NCI-H2107 treated with DMSO at 0.1 percent for 48 hours (cell line): ENCODE results near the gene KNSTRN.

ENCODE experiments used
- DNase-seq: peaks from one replicate; lab custom pipeline; 2025; ENCODE audit not compliant: unreplicated experiment; lab: John Stamatoyannopoulos, UW

Gene KNSTRN, protein sequence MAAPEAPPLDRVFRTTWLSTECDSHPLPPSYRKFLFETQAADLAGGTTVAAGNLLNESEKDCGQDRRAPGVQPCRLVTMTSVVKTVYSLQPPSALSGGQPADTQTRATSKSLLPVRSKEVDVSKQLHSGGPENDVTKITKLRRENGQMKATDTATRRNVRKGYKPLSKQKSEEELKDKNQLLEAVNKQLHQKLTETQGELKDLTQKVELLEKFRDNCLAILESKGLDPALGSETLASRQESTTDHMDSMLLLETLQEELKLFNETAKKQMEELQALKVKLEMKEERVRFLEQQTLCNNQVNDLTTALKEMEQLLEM

DNA sequence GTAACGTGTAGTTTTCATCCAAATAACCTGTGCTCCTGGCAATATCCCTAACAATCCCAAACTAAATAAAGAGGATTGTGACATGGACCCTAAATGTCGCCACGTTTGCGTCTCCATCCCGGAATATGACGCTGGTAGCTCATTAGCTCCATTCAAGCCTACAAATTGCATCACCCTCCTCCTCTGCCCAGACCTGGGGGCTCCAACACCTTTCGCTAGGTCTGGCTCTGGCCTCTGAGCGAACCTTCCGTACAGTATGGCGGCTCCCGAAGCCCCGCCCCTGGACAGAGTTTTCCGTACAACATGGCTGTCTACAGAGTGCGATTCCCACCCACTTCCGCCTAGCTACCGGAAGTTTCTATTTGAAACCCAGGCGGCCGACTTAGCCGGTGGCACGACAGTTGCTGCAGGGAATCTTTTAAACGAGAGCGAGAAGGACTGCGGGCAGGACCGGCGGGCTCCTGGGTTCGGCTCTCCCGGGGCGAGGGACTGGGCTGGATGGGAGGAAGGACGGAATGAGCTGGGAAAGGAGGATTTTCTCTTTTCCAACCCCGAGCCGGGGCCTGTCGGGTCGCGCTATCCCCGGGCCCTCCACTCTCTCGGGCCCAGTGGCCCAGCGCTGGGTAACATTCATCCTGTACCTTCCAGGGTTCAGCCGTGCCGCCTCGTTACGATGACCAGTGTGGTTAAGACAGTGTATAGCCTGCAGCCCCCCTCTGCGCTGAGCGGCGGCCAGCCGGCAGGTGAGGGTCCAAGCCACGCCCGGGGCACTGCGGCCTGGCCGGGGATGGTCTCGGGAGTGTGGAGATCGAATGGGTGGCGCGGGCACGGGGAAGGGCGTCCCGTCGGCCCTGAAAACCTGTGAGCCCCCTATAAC lies at the start of gene KNSTRN:
Gene KNSTRN, plus strand, starts transcription at position 142 of the 877 bp plus-strand sequence. Its CDS starts 115 bp downstream, at position 257.
- peak; percentile 77 for DNase-seq

DNA sequence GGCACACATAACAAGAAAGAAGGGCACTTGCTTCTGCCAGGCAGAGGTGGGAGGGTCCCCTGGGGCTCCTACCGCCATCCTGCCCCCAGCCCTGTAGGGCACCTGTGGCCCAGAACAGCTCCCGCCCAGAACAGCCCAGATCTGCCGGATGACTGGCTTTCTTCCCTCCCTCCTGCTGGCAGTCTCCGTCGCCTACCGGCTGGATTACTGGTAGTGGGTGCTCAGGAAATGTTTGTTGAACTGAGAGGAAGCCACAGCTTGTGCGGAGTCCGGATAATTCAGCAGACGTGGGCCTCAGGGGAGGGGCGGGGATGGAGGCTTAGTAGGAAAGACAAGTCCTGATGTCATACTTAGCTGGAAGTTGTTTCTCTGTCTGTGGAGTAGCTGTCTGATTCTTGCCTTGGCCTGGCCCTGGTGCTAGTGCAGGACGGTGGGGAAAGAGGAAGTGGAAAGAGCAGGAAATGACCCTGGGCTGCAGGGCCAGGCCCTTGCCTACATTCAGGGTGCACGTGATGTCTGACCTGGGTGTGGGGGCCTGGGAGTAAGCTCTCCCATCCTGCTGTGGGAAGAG lies 48.5 kb upstream of the KNSTRN start:
- DNase-seq = peak; percentile 24

DNA sequence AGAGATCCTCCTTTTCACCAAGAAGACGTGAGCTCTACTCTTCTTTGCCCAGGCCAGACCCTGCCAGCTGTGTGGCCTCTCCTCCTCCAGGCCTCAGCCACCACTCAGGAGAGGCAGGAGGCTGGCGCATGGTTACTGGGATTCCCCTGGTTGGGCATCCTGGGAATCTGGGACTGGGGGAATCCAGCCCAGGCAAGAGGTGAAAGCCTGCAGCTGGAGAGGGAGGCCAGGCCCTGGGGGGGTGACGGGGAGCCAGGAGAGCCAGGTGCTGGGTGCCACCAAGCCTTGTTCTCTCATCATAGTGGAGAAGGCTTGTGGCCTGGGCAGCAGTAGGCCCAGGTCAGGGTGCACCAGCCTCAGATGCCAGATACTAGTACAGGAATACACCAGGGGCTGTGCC lies 48.0 kb upstream of the KNSTRN start:
- DNase-seq = no peak

DNA sequence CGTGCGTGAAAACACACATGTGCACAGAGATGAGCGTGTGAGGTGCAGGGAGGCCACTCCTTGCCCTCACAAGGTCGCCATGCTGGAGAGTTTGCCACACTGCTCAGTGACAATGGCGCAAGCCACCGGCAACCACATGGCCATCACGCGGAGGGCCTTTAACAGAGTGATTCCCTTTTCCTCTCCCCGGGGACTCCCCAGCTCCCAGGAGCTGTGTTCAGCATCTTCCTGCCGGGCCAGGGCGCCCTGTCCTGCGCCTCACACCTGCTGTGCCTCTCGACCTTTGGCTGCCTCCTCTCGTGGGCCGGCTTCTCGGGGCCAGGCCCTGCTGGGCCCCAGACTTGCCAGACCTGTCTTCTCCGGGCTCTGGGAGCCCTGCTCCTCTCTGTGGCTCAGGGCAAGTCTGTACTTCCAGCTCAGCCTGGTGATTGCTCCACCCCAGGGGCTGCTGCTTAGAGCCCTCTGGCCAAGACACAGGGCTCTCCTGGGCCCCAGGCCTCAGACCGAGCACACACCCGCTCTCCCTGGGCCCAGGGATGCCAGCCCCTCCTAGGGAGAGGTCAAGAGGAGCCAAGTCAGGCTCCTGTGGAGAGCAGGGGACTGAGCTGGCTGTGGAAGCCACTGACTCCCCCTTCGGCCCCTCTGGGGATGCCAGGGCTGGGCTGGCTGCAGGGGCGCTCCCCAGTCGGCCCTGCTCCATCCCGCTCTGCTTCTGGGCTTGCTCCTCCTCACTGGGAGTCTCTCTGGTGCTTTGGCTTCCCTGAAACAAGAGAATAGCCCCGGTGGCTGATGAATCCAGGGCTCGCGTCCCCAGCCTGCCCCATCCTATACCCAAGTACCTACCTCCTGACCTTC lies 47.4 kb upstream of the KNSTRN start:
- no peak for DNase-seq

DNA sequence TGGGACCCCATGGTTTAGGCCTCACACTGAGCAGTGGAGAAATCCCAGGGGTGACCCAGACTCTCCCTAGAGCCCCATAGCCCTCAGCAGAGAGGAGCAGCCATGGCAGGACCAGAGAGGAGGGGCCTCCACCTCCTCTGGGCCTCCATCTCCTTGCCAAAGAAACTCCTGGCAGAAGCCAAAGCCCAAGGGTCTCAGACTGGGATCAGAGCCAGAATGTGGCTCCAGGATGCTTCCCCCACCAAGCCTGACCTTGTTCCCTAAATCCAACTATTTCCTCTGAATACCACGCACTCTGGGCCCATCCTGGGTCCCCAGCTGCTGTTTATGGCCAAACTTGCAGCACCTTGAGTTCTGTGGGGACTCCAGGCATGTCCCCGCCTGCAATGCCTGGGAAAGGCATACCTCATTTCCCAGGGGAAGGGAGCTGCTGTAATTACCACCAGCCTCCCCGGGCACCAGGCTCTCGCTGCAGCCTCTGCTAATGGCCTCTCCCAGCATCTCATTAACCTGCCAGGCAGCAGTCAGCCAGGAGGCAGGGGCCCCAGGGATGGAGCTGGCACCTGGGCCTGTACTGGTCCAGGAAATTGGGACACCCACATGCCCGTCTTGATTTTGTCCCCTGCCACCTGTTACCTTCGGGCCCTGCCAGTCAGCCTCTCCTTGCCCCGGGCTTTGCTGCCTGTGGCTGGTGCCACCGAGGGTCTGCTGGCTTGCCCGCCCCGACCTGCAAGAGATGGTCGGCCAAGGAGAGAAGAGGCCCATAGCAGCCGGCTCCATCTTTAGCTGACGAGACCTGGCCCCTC lies 46.4 kb upstream of the KNSTRN start:
- DNase-seq = peak; percentile 54

DNA sequence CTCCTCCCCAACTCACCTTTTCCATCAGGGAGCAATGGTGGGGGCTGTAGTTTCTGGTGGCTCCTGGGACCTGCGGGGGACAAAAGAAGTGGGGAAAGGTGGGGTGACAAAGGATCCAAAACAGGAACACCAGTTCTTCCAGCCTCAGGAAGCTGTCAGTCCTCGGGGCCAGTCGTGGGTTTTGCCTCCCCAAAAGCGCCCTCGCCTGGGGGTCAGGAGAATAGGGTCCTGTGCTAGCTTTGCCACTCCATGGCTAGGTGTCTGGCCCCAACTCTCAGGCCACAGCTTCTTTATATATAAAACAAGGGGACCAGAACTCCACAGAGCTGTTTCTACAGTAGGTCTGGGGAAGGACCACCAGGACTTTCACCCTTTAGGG lies 45.8 kb upstream of the KNSTRN start:
- DNase-seq = no peak

DNA sequence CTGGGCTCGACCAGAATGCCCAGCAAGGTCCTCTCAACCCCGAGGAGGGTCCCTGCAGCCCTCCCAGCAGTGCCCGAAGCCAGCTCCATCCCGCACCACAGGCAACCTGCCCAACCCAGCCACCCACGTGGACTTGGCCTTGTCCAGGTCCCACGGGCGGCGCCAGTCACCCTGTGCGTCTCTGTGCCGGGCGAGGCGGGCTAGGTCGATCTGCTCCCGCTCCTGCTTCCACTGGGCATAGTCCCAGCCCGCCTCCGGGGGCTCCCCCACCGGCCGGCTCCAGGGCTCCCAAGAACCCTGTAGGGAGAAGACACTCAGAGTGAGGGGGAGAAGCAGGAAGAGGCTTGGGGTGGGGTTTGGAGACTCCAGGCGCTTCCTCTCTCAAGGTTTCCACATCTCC lies 44.9 kb upstream of the KNSTRN start:
- DNase-seq = no peak

DNA sequence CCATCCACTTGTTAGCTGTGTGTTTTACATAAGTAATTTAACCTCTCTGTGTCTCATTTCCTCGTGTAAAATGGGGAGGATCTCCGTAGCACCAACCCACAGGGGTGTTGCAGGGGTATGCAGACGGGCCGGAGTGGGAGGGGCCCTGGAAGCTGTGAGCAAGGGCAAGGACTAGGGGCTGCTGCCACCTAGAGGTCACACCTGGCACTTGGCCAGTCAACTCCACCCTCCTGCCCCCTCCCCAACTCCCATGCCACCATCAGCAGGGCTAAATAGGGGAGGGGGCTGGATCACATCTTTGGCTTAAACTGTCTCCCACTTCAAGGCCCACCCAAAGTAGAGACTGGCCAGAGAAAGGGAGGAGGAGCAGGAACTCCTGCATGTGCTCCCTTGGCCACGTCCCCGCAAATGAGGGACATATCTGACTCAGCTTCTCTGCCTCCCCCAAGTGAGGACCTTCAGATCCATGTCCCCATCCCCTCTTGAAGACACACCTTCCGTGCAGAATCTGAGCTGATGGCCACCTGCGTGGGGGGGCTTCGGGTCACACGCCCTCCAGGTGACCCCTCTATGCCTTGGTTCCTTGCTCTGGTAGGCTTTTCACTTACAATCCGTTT lies 44.4 kb upstream of the KNSTRN start:
- DNase-seq = no peak

DNA sequence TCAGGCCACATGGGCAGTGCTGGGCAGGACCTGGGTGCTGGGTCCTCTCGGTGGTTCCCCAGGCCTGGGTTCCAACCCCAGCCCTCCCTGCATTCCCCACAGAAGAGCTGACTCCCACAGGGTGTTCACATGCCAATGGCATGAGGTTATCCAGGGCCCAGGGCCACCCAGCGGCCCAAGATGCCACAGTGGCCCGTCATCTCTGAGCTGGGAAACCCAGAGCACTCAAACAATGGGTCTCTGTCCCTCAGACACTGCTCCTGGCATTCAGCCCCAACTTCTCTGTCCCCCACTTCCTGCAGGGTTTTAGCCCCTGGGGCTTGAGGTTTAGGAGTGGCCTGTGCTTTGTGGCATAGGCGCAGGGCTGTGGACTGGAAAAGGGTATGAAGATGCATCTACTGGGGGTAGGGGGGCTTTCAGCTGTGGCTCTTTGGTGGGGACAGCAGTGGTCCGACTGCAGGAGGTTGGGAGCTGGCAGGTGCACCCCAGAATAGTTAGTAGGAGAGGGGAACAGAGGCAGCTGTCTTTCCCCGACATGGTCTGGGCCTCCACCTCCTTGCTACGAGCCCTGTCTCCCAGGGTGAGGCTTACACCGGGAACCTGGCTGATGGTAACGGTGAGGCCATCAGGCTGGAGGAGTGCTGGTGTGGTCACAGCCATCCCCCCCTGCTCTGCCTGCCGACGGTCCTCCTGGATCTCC lies 43.5 kb upstream of the KNSTRN start:
- no peak for DNase-seq

DNA sequence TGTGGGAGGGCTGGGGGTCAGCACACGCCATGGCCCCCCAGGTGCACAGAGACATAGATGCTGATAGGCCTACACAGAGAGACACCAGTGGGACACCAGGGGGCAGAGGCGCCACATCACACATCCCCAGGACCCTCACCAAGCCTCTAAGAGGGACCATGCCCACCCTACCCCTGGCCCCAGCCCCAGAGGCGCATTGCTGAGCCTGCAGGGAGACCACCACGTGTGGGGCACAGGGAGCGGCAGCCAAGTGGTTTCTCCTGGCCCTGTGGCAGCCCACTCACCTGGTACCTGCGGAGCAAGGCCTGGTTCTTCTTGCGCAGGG lies 42.9 kb upstream of the KNSTRN start:
- DNase-seq = no peak

DNA sequence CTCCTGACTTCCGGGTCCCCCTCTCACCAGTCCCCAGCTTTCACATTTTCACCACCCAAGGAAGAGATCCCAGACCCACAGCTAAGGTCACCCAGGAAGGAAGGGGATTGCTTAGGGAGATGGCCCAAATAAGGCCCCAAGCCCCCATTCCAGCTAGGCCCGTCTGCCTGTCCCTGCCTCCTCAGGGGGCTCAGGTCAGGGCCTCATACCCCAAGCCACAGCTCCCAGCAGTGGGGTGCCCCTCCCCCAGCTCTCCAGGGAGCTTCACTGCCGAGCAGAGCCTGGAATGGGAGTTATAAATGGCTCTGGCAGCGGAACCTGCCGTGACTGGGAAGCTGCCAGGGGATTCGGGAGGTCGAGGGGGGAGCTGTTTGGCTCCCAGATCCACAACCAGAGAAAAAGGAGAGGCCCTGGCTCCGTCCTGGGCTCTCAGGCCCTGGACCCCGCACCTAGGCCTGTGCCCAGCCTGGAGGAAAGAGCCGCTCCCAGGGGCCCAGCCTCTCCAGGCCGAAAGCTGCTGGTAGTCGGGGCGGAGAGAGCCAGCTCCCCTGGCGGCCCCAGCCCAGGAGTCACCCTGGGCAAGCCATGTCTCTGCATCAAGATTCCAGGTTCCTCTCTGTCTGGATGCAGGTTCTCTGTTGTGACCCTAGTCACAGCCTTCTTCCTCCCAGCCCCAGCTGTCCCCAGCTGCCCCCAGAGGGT lies 42.3 kb upstream of the KNSTRN start:
- peak; percentile 25 for DNase-seq

DNA sequence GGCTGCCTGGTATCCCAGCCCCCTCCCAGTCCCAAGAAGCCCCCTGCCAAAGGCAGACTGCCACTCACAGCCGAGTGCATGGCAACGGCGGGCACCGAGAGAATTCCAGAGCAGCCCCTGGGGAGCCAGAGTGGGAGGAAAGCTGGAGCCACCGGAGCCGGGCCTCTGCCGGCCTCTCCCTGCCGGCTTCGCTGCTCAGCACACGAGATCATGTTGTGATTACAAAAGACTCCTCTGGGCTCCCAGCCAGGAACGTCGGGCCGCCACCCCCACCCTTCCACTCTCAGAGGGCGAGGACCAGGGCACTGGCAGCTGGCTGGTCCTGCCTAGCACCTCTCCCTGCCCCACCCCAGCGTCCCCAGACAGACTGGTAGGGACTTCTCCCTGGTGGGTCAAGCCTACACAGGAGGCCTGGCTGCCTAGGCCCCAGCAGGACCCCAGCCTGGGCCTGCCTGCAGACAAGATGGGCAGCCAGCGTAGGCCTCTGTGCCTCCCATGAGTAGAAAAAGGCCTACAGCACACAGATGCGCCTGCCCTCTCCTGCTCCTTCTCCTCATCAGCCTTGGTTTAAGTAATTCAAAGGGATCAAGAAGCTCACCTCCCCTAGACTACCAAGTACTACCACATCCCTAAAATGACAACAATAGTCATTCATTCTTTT lies 41.7 kb upstream of the KNSTRN start, which contains the start of gene CCDC9B:
Gene CCDC9B, minus strand, starts transcription at position 200 of the 661 bp plus-strand sequence. Its CDS starts 120 bp downstream, at position 80.
- peak; percentile 68 for DNase-seq

DNA sequence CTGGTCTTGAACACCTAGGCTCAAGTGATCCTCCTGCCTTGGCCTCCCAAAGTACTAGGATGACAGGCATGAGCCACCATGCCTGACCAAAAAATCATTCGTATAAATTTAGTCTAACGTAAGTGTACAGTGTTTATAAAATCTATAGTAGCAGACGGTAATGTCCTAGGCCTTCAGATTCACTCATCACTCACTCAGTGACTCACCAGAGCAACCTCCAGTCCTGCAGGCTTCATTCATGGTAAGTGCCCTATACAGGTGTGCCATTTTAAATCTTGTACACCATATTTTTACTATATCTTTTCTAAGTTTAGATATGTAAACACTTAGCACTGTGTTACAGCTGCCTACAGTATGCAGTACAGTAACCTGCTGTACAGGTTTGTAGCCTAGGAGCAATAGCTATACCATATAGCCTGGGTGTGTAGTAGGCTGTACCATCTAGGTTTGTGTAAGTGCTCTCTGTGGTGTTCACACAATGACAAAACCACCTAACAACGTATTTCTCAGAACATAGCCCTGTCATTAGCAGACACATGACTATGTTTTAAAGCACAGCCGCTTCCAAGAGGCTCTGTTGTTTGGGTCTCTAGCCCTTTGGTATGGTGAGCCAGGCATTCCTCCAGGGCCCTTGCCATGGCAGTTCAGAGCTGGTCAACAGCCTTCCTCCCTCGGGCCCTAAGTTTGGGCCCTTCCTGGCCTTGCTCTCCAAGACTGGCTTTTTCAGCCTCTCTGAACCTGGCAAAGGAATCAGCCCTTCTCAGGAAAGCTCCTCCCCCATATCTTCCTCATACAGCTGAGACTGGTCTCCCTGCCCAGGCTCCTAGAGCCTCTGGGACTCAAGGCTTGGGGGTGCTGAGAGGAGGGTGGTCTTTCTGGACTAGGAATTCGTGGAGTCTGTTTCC lies 39.9 kb upstream of the KNSTRN start:
- no peak for DNase-seq

DNA sequence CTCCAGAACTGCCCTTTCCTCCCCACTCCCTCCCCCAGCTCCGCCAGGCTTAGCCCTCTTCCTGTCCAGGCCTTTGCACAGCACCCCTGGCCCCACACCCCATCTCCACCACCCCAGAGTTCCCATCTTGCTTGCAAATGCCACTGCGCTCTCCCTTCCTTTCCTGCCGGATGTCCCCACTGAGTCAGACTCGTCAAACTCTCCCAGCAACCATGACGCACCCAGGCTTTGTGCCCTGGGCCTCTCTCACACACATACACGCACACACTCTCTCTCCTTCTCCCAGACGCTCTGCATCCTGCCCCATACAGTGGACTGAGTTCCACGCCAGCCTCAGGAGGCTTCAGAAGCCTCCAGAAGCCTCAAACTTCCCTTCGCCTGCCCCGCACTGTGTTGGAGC lies 39.0 kb upstream of the KNSTRN start:
- DNase-seq = no peak

DNA sequence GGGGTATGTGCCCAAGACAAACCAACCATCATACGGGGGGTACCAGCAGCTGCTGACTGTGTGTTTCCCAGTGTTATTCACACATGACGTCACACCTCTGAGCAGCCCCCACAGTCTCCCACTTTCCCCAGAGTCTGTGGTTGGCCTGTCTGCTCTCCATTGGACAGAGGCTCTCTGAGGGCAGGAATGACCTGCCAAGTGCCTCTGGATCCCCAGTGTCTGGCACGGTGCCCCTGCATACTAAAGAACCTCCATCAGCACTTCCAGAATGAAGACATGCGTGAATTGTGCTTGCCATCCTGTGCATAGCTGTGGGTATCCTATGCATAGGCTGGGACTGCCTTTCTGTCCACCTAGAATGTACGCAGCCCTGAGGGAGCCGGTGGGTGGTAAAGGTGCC lies 38.3 kb upstream of the KNSTRN start:
- no peak for DNase-seq

DNA sequence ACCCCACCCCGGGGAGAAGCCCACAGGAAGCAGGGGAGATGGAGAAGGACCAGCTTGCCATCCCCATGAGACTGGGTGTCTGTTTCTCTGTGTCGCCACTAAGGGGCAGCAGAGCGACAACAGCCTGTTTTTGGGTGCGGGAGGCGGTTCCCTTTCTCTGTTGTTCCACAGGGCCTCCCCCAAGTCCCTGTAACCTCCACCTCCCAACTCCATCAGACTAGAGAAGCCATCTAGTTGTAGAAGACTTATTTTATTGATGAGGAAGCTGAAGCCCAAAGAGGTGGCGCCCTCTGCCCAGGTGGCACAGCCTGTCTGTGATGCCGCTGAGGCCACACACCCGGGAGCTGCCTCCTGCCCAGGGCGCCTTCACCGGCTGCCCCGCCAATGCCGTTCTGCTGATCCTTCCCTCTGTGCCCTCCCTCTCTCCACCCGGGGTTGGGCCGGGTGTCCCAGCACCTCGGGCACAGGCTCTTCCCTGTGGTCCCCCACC lies 37.8 kb upstream of the KNSTRN start:
- peak; percentile 25 for DNase-seq
